HG02642 (cell line): ENCODE measurements around the gene PRR9.
"Not testable (repeated sequence)": the region's sequence is repeated elsewhere in the genome, so short reads cannot be mapped to it uniquely, and the experiment has no call there.

Experiments
- ATAC-seq: cut with Tn5 transposase; IDR thresholded peaks from one replicate; pipeline ENCODE4 v1.9.1; 2021; ENCODE audit warnings: mild to moderate bottlenecking; ENCODE audit not compliant: unreplicated experiment, poor library complexity

PRR9 gene, protein sequence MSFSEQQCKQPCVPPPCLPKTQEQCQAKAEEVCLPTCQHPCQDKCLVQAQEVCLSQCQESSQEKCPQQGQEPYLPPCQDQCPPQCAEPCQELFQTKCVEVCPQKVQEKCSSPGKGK

DNA sequence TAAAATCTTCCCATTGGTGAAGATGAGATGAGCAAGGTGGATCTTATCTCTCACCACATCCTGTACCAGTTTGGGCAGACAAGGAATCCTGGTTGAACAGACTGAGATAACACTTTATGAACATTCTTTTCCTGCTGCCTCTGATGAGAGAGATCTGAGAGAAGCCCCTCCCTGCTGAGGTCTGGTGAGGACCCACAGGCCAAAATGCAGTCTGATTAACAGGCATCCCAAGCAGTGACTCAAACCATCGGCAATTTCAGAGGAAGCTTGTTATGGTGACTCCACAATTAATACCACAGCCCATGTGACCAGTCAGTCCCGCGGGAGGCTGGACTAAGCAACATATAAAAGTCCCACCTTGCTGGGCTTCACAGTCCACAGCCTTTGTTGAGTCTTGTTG lies at the start of gene PRR9:
Gene PRR9, plus strand, starts transcription at position 373 of the 400 bp plus-strand sequence. CDS start 561 bp downstream, outside the sequence.
- ATAC-seq: no peak

DNA sequence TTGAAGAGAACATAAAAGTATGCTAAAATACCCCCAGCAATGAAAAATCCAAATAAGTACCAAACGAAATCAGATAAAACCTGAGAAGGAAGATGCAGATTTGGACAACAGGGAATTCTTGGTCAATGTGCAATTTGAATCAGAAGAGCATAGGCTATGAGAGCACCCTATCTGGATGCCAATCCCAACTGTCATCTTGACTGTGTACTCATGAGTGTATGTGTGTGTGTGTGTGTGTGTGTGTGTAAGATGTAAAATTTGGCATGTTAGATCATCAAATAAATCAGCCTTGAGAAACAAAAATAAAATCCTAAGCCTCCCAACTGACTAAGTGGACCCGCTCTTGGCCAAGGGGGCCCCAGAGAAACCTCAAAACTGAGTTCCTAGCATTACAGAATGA lies 48.7 kb upstream of the PRR9 start:
- ATAC-seq: no peak

DNA sequence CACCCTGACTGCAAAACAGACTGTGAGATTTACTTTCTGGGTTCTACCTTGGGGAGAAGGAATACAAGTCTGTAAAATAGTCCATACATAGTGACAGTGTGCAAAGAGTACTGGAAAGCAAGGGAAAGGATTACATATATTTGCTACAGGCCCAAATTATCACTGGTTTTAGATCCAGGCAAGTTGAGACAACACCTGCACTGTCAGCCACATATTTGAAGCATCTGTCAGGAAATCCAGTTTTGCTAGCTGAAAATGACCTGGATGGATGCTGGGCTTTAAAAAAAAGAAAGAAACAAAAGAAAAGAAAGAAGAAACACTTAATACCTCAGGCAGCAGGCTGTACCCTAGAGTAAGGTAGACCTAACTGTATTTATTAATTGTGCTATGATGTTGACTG lies 42.8 kb upstream of the PRR9 start:
- ATAC-seq: no peak

DNA sequence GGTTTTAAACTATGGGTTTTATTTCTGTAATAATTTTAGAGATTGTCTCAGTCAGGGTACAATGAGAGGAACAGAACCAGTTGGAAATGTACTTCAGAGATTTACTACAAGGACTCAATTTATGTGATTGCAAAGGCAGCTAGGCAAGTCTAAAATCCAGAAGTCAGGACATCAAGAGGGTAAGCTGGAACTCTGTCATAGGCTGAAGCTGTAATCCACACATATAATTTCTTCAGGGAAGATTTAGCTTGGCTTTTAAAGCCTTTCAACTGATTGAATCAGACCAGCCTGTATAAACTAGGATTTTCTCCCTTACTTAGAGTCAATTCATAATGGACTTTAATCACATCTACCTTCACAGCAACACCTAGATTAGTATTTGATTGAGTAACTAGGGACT lies 38.5 kb upstream of the PRR9 start:
- no peak for ATAC-seq

DNA sequence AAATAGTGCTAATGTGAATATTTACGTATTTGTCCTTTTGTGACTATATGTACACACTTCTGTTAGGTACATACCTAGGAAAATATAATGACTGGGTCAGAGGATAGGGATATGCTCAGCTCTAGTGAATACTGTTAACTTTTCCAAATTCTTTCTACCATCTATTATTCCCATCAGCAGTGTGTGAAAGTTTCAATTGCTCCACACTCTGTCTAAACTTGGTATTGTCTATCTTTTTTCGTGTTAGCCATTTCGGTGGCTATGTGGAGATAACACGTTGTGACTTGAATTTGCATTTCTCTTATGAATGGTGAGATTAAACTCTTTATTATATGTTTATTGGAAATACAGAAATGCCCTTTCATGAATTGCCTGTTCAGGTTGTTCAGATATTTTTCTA lies 36.8 kb upstream of the PRR9 start:
- ATAC-seq: no peak

DNA sequence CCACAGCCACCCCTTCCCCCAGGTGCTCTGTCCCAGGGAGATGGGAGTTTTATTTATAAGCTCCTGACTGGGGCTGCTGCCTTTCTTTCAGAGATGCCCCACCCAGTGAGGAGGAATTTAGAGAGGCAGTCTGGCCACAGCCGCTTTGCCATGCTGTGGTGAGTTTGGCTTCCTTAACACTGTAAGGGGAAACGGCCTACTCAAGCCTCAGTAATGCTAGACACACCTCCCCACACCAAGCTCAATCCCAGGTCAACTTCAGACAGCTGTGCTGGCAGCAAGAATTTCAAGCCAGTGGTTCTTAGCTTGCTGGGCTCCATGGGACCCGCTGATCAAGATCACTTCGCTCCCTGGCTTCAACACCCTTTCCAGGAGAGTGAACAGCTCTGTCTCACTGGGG lies 29.1 kb upstream of the PRR9 start:
- not testable (repeated sequence) for ATAC-seq

DNA sequence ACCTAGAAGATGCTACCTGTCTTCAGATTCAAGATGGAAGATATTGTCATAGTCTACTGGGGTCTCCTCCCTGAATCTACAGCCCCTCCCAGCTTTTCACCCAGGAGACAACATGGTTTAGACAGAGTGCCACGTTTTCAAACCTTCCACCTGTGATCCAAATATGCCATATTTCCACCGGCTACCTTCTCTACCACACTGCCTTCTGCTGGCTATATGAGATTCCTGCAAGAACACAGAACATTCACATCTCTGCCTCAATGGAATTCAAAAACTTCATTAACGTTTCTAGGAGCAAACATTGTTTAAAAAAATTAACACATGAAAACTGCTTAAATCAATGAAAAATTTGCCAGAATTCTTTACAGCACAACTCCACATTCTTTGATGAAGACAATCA lies 27.0 kb upstream of the PRR9 start:
- ATAC-seq: no peak

DNA sequence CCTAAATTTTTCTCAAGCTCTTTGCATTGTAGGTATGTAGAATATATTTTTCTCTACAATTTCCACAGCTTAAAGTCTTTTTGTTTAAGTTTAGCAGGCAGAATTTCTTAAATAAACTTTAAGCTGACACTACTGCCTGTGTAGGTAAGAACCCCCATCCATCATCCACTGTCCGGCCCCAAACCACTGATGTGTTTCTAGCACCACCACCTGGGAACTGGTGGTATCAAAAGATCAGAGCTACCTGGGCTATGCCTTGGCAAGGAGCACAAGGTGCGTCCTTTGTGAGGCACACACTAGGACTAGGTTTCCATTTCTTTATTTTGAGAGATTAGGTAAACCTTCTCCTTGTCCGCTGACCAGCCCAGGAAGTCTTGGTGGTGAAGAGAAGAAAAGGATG lies 24.7 kb upstream of the PRR9 start:
- ATAC-seq: no peak

DNA sequence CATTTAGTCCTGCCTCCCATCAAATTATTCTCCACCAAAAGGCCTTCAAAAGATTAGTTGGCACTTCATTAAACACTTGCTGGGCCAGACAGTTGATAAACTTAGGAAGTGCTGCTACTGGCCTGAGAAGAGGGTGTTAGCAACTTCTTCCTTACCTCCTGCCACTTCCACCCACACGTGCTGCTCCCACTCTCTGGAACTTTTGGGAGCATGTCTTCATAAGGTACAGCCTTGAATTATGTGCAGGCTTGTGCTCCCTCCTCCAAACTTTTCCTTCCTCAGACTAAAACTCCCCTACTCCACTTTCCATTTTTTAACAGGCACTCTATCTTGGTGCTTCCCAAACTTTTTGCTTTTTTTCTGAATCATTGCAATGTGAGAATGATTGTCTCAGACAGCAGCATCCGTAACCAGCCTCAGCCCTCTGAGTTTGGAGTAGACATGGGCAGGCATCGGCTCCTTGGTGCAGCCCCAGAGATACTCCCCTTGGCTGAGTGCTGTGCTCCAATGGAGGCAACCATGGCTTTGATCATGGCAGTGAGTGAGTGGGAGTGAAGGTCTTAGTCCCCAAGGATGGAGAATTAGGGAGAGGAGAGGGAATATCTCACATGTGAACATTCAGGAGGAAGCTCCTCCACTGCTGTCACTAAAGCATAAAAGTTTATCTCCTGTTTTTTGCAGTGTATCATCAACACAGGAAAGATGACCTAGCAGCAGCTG lies 22.9 kb upstream of the PRR9 start:
- no peak for ATAC-seq

DNA sequence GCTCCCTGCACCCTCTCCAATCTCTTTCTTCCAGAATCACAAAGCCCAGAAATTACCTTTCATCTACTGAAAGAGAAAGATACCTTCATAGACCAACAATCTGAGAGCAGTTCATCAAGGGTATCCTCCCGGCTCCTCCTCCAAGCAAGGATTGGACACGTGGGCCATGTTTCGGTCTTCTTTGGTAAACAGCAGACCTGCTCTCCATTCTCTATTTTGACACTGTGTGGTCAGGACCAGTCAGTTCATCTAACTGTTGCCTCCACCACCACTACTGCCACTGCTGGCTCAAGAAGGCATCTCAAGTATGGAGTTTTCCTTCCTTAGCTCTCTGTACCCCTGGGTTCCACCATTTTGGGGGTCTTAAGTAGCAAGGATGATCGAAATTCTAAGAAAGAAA lies 22.2 kb upstream of the PRR9 start:
- ATAC-seq: no peak

DNA sequence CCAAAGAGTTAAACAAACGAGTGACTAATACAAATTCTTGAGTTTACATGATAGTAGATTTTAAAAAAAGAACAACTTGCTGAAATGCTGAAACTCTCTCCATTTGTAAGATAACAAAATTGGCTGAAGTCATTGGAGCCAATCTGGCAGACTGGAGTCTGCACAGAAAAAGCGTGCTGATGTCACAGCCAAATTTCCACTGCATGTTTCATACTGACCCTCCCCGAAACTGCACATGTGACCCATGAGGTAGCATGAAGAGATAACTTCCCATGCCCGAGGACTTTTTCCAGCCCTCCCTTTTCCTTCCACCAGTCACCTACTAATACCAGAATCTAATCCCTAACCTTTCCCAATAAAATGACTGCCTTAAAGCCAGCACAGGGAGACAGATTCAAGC lies 15.4 kb upstream of the PRR9 start:
- no peak for ATAC-seq

DNA sequence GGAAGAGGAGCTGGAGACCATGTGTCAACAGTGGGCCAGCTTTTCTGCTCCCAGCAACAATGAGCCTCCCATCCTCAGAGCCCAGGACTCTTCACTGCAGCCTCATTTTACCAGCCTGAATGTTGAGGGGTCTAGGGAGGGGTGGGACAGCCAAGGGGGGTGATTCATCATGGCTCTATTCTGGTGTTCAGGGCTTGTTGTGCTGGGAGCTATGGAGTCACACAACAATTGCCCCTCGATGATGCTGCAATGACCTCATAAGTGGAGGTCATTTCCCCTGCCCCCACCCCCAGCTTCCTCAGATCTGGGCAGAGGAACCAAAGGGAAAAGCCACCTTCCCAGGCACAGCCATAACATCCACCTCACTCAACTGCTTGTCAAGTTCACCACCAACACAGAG lies 14.3 kb upstream of the PRR9 start, which contains the start of gene LELP1:
Gene LELP1, plus strand, starts transcription at position 301 of the 400 bp plus-strand sequence. CDS start 1,278 bp downstream, outside the sequence.
- ATAC-seq: no peak

DNA sequence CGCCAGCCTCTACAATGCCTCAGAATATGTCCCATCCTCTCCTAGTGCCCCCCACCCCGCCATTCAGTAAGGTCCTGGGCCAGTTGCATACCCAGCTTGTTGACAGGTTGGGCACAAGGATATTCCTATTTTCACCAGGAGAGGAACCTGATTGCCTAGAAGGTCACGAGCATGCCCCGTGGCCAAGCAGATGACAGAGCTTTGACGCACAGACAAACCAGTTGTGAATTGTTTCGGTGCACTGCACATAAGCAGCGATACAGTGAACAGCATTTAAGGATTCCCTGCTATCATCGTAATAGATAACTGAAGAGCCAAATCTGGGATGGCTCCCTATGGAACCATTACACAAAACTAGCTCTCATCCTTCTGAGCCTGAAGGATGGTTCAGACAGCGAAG lies 10.8 kb upstream of the PRR9 start:
- ATAC-seq: no peak

DNA sequence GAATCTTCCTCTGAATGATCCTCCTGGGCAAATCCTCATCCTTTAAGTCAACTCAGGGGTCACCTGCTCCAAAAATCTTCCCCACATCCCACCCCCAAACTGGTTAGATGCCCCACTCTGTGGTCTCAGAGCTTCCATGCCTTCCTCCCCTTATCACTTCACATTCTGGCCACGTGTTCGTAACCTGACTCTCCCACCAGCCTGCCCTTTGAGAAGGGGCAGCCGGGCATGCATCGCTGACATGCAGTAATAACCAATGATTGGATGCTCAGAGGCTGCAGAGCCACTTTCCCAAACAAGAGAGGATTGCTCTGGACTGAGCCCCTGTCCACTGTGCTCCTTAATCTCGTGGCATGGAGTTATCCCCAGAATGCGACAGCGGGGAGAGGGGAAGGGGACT lies 7.2 kb upstream of the PRR9 start:
- ATAC-seq: no peak

DNA sequence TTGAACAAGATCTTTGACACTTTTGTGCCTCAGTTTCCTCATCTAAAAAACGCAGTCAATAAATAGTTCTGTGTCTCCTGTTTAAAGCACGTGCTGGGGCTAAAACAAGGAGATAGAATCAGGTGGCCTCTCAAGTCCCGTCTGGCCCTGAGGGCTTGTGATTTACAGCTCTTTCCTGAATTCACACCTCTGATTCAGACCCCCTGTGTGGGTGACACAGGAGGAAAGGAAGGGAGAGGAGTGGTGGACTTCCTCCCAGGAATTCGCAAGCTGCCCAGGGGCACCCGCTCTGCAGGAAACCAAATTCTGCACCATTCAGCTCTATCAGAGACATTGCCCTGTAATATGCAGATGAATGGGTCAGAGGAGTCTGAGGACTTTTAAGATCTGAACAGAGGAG lies 5.2 kb upstream of the PRR9 start:
- no peak for ATAC-seq

DNA sequence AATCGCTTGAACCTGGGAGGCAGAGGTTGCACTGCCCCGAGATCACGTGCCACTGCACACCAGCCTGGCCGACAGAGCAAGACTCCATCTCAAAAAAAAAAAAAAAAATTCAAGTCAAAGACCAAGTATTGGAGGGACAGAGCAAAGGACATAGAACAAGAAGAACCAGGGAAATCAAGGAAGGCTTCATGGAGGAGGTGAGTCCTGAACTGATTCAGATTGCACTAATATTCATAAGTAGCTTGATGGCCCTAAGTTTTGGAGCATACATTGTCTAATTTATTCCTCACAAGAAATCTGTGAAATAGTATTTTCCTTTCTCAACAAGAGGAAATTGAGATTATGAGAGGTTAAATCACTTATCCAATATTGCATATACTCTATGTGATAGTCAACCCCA lies 3.9 kb upstream of the PRR9 start:
- no peak for ATAC-seq

DNA sequence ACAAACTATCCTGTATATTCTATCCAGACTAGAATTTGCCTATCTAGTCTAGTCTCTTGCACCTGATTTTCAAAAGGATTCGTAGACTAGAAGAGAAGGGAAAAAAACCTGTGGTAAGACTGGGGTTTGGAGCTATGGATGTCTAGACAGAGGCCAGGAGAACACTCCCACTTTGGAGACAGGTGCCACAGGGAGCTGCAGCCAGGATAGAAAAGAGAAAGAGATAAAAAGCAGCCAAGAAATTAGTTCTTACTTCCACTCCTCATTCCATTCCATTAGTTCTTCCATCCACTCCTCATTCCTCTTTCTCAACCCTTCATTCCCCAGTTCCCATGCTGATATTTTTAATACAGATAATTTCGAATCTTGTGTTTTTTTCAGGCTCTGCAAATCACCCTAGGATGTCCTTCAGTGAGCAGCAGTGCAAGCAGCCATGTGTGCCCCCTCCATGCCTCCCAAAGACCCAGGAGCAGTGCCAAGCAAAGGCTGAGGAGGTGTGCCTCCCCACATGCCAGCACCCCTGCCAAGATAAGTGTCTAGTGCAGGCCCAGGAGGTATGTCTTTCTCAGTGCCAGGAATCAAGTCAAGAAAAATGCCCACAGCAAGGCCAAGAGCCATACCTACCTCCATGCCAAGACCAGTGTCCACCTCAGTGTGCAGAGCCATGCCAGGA lies 496 bp downstream of the PRR9 start:
- no peak for ATAC-seq

DNA sequence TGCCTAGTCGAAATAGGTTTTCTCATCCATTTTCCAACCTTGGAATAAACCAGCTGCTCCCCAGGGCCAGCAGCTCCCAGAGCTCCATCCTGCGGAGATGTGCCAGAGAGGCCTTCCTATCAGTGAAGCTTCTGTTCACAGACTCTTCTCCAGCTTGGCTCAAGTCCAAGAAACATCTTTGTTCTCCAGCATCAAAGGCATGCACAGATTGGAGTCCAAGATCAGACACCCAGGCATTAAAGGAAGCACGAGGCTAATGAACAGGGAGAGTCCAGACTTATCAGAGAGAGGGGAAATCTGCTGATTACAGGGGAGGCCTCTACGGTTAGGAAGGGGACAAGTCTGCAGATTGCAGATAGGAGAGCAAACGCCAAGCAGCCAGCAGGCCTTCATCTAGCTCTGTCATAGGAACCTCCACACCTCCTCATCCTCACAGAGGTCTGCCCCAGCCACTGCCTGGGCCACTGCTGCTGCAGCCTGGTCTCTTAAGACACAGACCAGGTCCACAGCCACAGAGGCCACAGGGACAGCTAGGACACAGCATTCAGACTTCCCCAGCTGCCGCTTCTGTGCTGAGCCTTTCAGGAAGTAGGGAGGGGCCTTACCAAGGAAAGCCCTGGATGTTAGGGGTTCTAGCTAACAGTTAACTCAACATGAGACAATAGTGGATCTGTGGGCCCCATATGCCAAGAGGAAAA lies 3.4 kb downstream of the PRR9 start:
- ATAC-seq: no peak

DNA sequence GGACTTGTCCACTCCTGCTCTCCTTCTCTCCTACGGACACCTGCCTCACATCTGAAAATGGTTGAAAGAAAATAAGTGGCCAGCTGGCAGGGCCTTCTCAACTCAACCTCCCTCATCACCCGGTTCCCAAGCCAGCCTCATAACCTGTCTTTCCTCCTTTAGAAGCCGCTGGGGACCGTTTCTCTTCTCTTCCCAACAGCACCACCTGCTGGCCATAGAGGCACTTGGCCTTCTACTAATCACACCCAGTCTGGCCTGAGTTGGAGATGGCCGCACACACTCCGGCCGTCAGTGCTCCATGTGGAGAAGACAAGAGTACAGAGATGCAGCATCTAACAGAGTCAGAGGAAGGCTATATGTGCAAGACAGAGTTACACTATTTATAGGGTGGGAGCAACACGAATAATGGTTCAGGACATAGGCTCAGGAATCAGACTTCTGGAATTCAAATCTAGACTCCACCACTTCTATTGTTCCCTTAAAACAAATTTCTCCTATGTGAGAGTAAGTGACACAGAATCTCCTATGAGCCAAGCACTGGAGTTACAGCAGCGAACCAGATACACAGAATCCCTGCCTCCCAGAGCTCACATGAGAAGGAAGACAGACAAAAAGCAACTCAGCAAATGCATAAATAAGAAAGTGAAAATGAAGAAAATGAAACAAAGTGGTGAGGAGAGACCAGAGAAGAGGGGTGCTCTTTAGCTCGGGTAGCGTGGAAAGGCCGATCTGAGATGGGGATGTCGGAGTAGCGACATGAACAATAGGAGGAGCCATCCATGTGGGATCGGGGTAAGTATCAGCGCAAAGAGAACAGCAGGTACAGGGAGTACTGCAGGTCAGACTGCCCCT lies 5.9 kb downstream of the PRR9 start:
- ATAC-seq: peak; percentile 75

DNA sequence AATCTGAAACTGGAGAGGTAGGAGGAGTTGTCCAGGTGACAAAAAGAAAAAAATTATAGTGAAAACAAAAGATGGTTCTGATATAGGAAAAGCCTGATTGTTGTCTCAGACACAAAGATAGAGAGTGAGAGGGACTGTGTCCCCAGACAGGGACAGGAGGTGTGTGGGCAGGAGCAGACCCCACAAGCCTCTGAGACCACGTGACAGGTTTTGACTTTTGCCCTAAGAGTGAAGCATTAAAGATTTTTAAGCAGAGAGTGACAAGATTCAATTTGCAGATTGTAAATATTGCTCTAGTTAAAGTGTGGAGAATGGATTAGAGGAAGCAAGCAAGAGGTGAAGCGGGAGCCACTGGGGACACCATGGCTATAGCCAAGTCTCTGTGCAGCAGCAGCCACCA lies 10.4 kb downstream of the PRR9 start:
- ATAC-seq: no peak
